Measurements from ENCODE around the gene RAD50.
"Not testable (repeated sequence)": the region's sequence is repeated elsewhere in the genome, so short reads cannot be mapped to it uniquely, and the experiment has no call there.

RAD50 gene

GRCh38 chr5:132680780-132681475 is 124.2 kb downstream of the RAD50 start:
- DNase-seq (ENCODE audit: low read depth in 1 of 2, low spot score in 1 of 2): no peak
- in situ Hi-C loops (cut with HindIII; ENCODE audit: low pct_unique_long_range_greater_than_20kb, low sequenced_read_pairs): no loop called here
- no peak for TF ChIP-seq JUND (IDR thresholded peaks at IDR 0.05; ENCODE audit: low read depth)

GRCh38 chr5:132681476-132681831 is 124.7 kb downstream of the RAD50 start:
- in situ Hi-C loops (cut with HindIII; ENCODE audit: low pct_unique_long_range_greater_than_20kb, low sequenced_read_pairs): no loop called here
- no peak for DNase-seq (ENCODE audit: low read depth in 1 of 2, low spot score in 1 of 2)
- TF ChIP-seq JUND (IDR thresholded peaks at IDR 0.05; ENCODE audit: low read depth): no peak

- no peak for DNase-seq (ENCODE audit: low read depth in 1 of 2, low spot score in 1 of 2)
- TF ChIP-seq JUND (IDR thresholded peaks at IDR 0.05; ENCODE audit: low read depth): no peak
- in situ Hi-C loops (cut with HindIII; ENCODE audit: low pct_unique_long_range_greater_than_20kb, low sequenced_read_pairs): no loop called here
Observed at GRCh38 chr5:132681983-132682382, 125.2 kb downstream of the RAD50 start.

- no peak for DNase-seq (ENCODE audit: low read depth in 1 of 2, low spot score in 1 of 2)
- in situ Hi-C loops (cut with HindIII; ENCODE audit: low pct_unique_long_range_greater_than_20kb, low sequenced_read_pairs): no loop called here
- no peak for TF ChIP-seq JUND (IDR thresholded peaks at IDR 0.05; ENCODE audit: low read depth)
Observed at GRCh38 chr5:132684491-132684890, 127.7 kb downstream of the RAD50 start.

GRCh38 chr5:132684922-132685720 is 128.3 kb downstream of the RAD50 start:
- TF ChIP-seq JUND (IDR thresholded peaks at IDR 0.05; ENCODE audit: low read depth): no peak

GRCh38 chr5:132686193-132686592 is 129.4 kb downstream of the RAD50 start:
- no peak for TF ChIP-seq JUND (IDR thresholded peaks at IDR 0.05; ENCODE audit: low read depth)
- in situ Hi-C loops (cut with HindIII; ENCODE audit: low pct_unique_long_range_greater_than_20kb, low sequenced_read_pairs): no loop called here
- peak in 1 of 2 experiments; percentile 30 for DNase-seq (ENCODE audit: low read depth in 1 of 2, low spot score in 1 of 2)

More at GRCh38 chr5:132684922-132685720, 128.3 kb downstream of the RAD50 start:
- DNase-seq (ENCODE audit: low read depth in 1 of 2, low spot score in 1 of 2): no peak
- in situ Hi-C loops (cut with HindIII; ENCODE audit: low pct_unique_long_range_greater_than_20kb, low sequenced_read_pairs): no loop called here

- TF ChIP-seq JUND (IDR thresholded peaks at IDR 0.05; ENCODE audit: low read depth): no peak
- in situ Hi-C loops (cut with HindIII; ENCODE audit: low pct_unique_long_range_greater_than_20kb, low sequenced_read_pairs): no loop called here
- no peak for DNase-seq (ENCODE audit: low read depth in 1 of 2, low spot score in 1 of 2)
Observed at GRCh38 chr5:132687995-132688394, 131.2 kb downstream of the RAD50 start.

GRCh38 chr5:132688536-132689339 is 132.0 kb downstream of the RAD50 start:
- TF ChIP-seq JUND (IDR thresholded peaks at IDR 0.05; ENCODE audit: low read depth): no peak
- in situ Hi-C loops (cut with HindIII; ENCODE audit: low pct_unique_long_range_greater_than_20kb, low sequenced_read_pairs): no loop called here

GRCh38 chr5:132689513-132689912 is 132.7 kb downstream of the RAD50 start:
- TF ChIP-seq JUND (IDR thresholded peaks at IDR 0.05; ENCODE audit: low read depth): no peak
- no peak for DNase-seq (ENCODE audit: low read depth in 1 of 2, low spot score in 1 of 2)
- in situ Hi-C loops (cut with HindIII; ENCODE audit: low pct_unique_long_range_greater_than_20kb, low sequenced_read_pairs): no loop called here

More at GRCh38 chr5:132688536-132689339, 132.0 kb downstream of the RAD50 start:
- no peak for DNase-seq (ENCODE audit: low read depth in 1 of 2, low spot score in 1 of 2)

GRCh38 chr5:132690156-132690555 is 133.4 kb downstream of the RAD50 start:
- TF ChIP-seq JUND (IDR thresholded peaks at IDR 0.05; ENCODE audit: low read depth): no peak
- no peak for DNase-seq (ENCODE audit: low read depth in 1 of 2, low spot score in 1 of 2)
- in situ Hi-C loops (cut with HindIII; ENCODE audit: low pct_unique_long_range_greater_than_20kb, low sequenced_read_pairs): no loop called here

GRCh38 chr5:132691755-132692631 is 135.2 kb downstream of the RAD50 start:
- in situ Hi-C loops (cut with HindIII; ENCODE audit: low pct_unique_long_range_greater_than_20kb, low sequenced_read_pairs); DNase-seq (ENCODE audit: low read depth in 1 of 2, low spot score in 1 of 2): not testable (repeated sequence)

- no peak for TF ChIP-seq JUND (IDR thresholded peaks at IDR 0.05; ENCODE audit: low read depth)
- no peak for DNase-seq (ENCODE audit: low read depth in 1 of 2, low spot score in 1 of 2)
- in situ Hi-C loops (cut with HindIII; ENCODE audit: low pct_unique_long_range_greater_than_20kb, low sequenced_read_pairs): no loop called here
Observed at GRCh38 chr5:132692632-132692967, 135.8 kb downstream of the RAD50 start.

Data from T47D (cell line).